ENCODE results near the gene USP15.

Gene USP15

GRCh38 chr12:62263966-62264365 is 3.8 kb downstream of the USP15 start:
- no peak for TF ChIP-seq CTCF (IDR thresholded peaks at IDR 0.05; ENCODE audit: low read depth, low read length)
- no peak for DNase-seq (ENCODE audit: extremely low read depth, low read depth)

GRCh38 chr12:62264706-62265105 is 4.5 kb downstream of the USP15 start:
- no peak for TF ChIP-seq CTCF (IDR thresholded peaks at IDR 0.05; ENCODE audit: low read depth, low read length)
- no peak for DNase-seq (ENCODE audit: extremely low read depth, low read depth)

GRCh38 chr12:62265511-62265910 is 5.3 kb downstream of the USP15 start:
- no peak for DNase-seq (ENCODE audit: extremely low read depth, low read depth)
- no peak for TF ChIP-seq CTCF (IDR thresholded peaks at IDR 0.05; ENCODE audit: low read depth, low read length)

GRCh38 chr12:62267026-62267425 is 6.8 kb downstream of the USP15 start:
- DNase-seq (ENCODE audit: extremely low read depth, low read depth) = no peak
- no peak for TF ChIP-seq CTCF (IDR thresholded peaks at IDR 0.05; ENCODE audit: low read depth, low read length)

- no peak for TF ChIP-seq CTCF (IDR thresholded peaks at IDR 0.05; ENCODE audit: low read depth, low read length)
- DNase-seq (ENCODE audit: extremely low read depth, low read depth) = no peak
Observed at GRCh38 chr12:62267480-62267879, 7.3 kb downstream of the USP15 start.

- no peak for TF ChIP-seq CTCF (IDR thresholded peaks at IDR 0.05; ENCODE audit: low read depth, low read length)
- no peak for DNase-seq (ENCODE audit: extremely low read depth, low read depth)
Observed at GRCh38 chr12:62268956-62269355, 8.8 kb downstream of the USP15 start.

- no peak for DNase-seq (ENCODE audit: extremely low read depth, low read depth)
Observed at GRCh38 chr12:62269464-62270228, 9.4 kb downstream of the USP15 start.

More at GRCh38 chr12:62269464-62270228, 9.4 kb downstream of the USP15 start:
- no peak for TF ChIP-seq CTCF (IDR thresholded peaks at IDR 0.05; ENCODE audit: low read depth, low read length)
